ENCODE measurements around the gene RSPH4A.
A peak's percentile ranks its signal among the peaks of the same experiment; 100 is the strongest.
"Not testable (repeated sequence)": the region's sequence is repeated elsewhere in the genome, so short reads cannot be mapped to it uniquely, and the experiment has no call there.

Gene RSPH4A

DNA sequence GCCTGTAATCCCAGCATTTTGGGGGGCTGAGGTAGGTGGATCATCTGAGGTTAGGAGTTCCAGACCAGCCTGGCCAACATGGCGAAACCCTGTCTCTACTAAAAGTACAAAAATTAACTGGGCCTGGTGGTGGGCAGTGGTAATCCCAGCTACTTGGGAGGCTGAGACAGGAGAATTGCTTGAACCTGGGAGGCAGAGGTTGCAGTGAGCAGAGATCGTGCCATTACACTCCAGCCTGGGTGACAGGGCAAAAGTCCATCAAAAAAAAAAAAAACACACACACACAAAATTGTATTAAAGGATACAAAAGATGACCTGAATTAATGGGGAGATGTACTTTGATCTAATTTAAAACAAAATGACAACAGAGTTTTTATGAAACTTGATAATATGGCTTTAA is 47.9 kb downstream of the RSPH4A start:
- POLR2A ChIA-PET = not testable (repeated sequence)
- CTCF ChIA-PET = interaction anchor here (1.1 to 1.4 kb wide), 3 partner anchors 8 to 18 kb away, joined by 3 to 4 read pairs (median 4); no protein-coding TSS in a partner anchor

DNA sequence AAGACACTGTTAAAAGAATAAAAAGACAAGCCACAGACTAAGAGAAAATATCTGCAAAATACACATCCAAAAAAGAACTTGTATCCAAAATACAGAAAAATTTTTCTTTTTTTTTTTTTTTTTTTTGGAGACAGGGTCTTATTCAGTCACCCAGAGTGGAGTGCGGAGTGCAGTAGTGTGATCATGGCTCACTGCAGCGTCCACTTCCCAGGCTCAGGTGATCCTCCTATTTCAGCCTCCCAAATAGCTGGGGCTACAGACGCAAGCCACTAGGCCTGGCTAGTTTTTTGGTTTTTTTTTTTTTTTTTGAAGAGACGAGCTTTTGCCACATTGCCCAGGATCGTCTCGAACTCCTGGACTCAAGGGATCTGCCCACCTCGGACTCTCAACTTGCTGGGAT is 49.2 kb downstream of the RSPH4A start:
- ChIA-PET CTCF (interaction anchor here (0.6 to 1.7 kb wide), 6 partner anchors 19 to 378 kb away, joined by 3 to 4 read pairs (median 3); no protein-coding TSS in a partner anchor), POLR2A (interaction anchor here (0.6 to 1.2 kb wide), 3 partner anchors 14 to 94 kb away, joined by 3 to 5 read pairs (median 4); partner anchors contain the start of gene RWDD1)
- Histone ChIP-seq H3K9me3 (ENCODE audit: control insufficient read depth, insufficient read depth, low read depth, low read length) (no peaks in the 10 kb centered on the region), H3K27ac (ENCODE audit: extremely low read depth, low read depth, low read length) (no peak overlapping the region), H3K36me3 (ENCODE audit: control insufficient read depth in 2 of 2, insufficient read depth in 1 of 2, low read length in 2 of 2) (peaks cover 0 to 5% of the 10 kb centered on the region in 2 experiments; a peak in 2 of 3 replicates), H3K4me1 (ENCODE audit: control insufficient read depth, insufficient read depth, low read length) (peaks cover 7% of the 10 kb centered on the region), H3K4me3 (ENCODE audit: low read depth, low read length) (peak overlapping the region; percentile 2)
- TF ChIP-seq, protein P1, sequence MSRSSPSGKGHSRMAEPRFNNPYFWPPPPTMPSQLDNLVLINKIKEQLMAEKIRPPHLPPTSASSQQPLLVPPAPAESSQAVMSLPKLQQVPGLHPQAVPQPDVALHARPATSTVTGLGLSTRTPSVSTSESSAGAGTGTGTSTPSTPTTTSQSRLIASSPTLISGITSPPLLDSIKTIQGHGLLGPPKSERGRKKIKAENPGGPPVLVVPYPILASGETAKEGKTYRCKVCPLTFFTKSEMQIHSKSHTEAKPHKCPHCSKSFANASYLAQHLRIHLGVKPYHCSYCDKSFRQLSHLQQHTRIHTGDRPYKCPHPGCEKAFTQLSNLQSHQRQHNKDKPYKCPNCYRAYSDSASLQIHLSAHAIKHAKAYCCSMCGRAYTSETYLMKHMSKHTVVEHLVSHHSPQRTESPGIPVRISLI (tag by site-specific recombination; IDR thresholded peaks at IDR 0.05) = peak; percentile 70
- TF ChIP-seq ZBTB17 (tag by site-specific recombination; IDR thresholded peaks at IDR 0.05) = peak; percentile 82
- no peak for TF ChIP-seq ZNF266 (tag by site-specific recombination; IDR thresholded peaks at IDR 0.05; ENCODE audit: low read depth)

More for the DNA sequence above, 47.9 kb downstream of the RSPH4A start:
- not testable (repeated sequence) for H3K27ac ChIP-seq (ENCODE audit: extremely low read depth, low read depth, low read length); H3K4me3 ChIP-seq (ENCODE audit: low read depth, low read length); H3K9me3 ChIP-seq (ENCODE audit: control insufficient read depth, insufficient read depth, low read depth, low read length); H3K4me1 ChIP-seq (ENCODE audit: control insufficient read depth, insufficient read depth, low read length)
- TF ChIP-seq, protein P2, sequence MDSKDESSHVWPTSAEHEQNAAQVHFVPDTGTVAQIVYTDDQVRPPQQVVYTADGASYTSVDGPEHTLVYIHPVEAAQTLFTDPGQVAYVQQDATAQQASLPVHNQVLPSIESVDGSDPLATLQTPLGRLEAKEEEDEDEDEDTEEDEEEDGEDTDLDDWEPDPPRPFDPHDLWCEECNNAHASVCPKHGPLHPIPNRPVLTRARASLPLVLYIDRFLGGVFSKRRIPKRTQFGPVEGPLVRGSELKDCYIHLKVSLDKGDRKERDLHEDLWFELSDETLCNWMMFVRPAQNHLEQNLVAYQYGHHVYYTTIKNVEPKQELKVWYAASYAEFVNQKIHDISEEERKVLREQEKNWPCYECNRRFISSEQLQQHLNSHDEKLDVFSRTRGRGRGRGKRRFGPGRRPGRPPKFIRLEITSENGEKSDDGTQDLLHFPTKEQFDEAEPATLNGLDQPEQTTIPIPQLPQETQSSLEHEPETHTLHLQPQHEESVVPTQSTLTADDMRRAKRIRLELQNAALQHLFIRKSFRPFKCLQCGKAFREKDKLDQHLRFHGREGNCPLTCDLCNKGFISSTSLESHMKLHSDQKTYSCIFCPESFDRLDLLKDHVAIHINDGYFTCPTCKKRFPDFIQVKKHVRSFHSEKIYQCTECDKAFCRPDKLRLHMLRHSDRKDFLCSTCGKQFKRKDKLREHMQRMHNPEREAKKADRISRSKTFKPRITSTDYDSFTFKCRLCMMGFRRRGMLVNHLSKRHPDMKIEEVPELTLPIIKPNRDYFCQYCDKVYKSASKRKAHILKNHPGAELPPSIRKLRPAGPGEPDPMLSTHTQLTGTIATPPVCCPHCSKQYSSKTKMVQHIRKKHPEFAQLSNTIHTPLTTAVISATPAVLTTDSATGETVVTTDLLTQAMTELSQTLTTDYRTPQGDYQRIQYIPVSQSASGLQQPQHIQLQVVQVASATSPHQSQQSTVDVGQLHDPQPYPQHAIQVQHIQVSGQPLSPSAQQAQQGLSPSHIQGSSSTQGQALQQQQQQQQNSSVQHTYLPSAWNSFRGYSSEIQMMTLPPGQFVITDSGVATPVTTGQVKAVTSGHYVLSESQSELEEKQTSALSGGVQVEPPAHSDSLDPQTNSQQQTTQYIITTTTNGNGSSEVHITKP (tag by site-specific recombination; IDR thresholded peaks at IDR 0.05) = peak; percentile 38; the same call in 1 of the 2 replicates
- peaks cover 0 to 11% of the 10 kb centered on the region in 2 experiments; a peak in 2 of 3 replicates for H3K36me3 ChIP-seq (ENCODE audit: control insufficient read depth in 2 of 2, insufficient read depth in 1 of 2, low read length in 2 of 2)

DNA sequence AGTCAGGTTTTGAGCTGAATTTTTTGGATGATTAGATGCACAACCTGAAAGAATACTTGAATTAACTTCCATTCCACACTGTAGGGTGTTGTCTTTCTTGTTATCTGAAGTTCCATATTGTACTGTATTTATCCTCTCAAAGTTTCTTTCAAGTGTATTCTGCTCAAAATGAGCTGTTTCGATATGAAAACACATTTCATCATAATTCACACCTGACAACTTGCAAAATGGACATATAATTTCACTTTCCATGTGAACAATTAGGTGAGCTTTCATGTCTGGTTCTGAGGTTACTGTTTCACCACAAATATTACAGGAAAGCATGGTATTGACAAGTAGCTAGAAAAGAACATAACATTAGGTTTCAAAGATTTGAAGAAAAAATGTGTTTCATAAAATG is 50.6 kb downstream of the RSPH4A start:
- POLR2A ChIA-PET = interaction anchor here (2.4 kb wide), 1 partner anchor 15 kb away, joined by 15 read pairs; the partner anchor contains the start of gene KPNA5
- TF ChIP-seq TCF7L2 (IDR thresholded peaks at IDR 0.05; ENCODE audit: borderline replicate concordance, low read depth, low read length) (no peak), ZNF350 (tag by site-specific recombination; IDR thresholded peaks at IDR 0.05) (no peak), ZNF768 (tag by site-specific recombination; IDR thresholded peaks at IDR 0.05) (no peak), ZFP37 (tag by site-specific recombination; IDR thresholded peaks at IDR 0.05) (no peak), ZNF433 (tag by site-specific recombination; IDR thresholded peaks at IDR 0.05; ENCODE audit: low read depth) (no peak), OSR2 (tag by site-specific recombination; IDR thresholded peaks at IDR 0.05) (no peak), MZF1 (tag by site-specific recombination; IDR thresholded peaks at IDR 0.05; ENCODE audit: borderline replicate concordance) (no peak), ZNF658 (tag by site-specific recombination; IDR thresholded peaks at IDR 0.05) (no peak), ZNF214 (tag by site-specific recombination; IDR thresholded peaks at IDR 0.05; ENCODE audit: borderline replicate concordance) (no peak), ZNF510 (tag by site-specific recombination; IDR thresholded peaks at IDR 0.05; ENCODE audit: insufficient replicate concordance) (no peak)
- Histone ChIP-seq H3K9me3 (ENCODE audit: control insufficient read depth, insufficient read depth, low read depth, low read length) (no peaks in the 10 kb centered on the region), H3K27ac (ENCODE audit: extremely low read depth, low read depth, low read length) (no peak overlapping the region; the same call in 1 of the 2 replicates), H3K36me3 (ENCODE audit: control insufficient read depth in 2 of 2, insufficient read depth in 1 of 2, low read length in 2 of 2) (peaks cover 0 to 5% of the 10 kb centered on the region in 2 experiments; a peak in 2 of 3 replicates), H3K4me3 (ENCODE audit: low read depth, low read length) (peak overlapping the region; percentile 4), H3K4me1 (ENCODE audit: control insufficient read depth, insufficient read depth, low read length) (peaks cover 7% of the 10 kb centered on the region)
- CTCF ChIA-PET = interaction anchor here (0.6 to 1.7 kb wide), 8 partner anchors 20 to 398 kb away, joined by 3 to 5 read pairs (median 4); partner anchors contain the start of gene TSPYL1
